ENCODE results near the gene APLP1.

DNA sequence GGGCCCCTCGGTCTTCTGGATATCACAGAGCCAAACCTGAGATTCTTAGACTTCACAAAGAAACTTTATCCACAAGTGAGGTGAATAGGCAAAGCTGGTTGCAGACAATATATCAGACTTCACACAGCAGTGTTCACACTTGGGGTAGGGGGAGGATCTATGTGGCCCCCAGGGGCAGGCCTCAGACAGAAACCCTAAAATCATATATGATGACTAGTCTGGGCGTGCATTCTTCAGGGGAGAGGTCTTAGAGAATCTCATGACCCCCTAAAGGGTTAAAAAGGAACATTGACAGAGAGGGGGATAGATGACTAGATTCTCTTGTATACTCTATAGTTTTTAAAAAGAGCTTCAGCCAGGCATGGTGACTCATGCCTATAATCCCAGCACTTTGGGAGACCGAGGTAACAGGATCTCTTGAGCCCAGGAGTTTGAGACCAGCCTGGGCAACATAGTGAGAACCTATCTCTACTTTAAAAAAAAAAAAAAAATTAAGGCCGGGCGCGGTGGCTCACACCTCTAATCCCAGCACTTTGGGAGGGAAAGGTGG, 36.9 kb downstream of the APLP1 start:
- TF ChIP-seq, protein P1, sequence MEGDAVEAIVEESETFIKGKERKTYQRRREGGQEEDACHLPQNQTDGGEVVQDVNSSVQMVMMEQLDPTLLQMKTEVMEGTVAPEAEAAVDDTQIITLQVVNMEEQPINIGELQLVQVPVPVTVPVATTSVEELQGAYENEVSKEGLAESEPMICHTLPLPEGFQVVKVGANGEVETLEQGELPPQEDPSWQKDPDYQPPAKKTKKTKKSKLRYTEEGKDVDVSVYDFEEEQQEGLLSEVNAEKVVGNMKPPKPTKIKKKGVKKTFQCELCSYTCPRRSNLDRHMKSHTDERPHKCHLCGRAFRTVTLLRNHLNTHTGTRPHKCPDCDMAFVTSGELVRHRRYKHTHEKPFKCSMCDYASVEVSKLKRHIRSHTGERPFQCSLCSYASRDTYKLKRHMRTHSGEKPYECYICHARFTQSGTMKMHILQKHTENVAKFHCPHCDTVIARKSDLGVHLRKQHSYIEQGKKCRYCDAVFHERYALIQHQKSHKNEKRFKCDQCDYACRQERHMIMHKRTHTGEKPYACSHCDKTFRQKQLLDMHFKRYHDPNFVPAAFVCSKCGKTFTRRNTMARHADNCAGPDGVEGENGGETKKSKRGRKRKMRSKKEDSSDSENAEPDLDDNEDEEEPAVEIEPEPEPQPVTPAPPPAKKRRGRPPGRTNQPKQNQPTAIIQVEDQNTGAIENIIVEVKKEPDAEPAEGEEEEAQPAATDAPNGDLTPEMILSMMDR (IDR thresholded peaks at IDR 0.05): no peak
- TF ChIP-seq POLR2AphosphoS5 (IDR thresholded peaks at IDR 0.05): no peak

All from sigmoid colon (tissue), 4 donors.